A549 (cell line): ENCODE results near the gene NCCRP1.

Experiments used
- BHLHE40 ChIP-seq: IDR thresholded peaks from 2 replicates; pipeline ENCODE4 v1.6.1; 2012; ENCODE audit warnings: low read depth, low read length, inconsistent platforms
- ESRRA ChIP-seq: fragments of 150-350 bp; IDR thresholded peaks from 2 replicates; pipeline ENCODE4 v1.6.1; 2014; ENCODE audit warnings: mild to moderate bottlenecking, low read length, borderline replicate concordance
- JUN ChIP-seq, 2 experiments: fragments of >200 bp; sonication (Bioruptor Twin); formaldehyde crosslinking; IDR thresholded peaks; 2 replicates in 1 of 2; 3 replicates in 1 of 2; pipeline ENCODE4 v1.6.1; 2016 to 2017
- MAFK ChIP-seq: fragments of 450-650 bp; IDR thresholded peaks from 2 replicates; pipeline ENCODE4 v1.6.1; 2014; ENCODE audit not compliant: partially characterized antibody
- NR3C1 ChIP-seq: fragments of >200 bp; sonication (Bioruptor Twin); formaldehyde crosslinking; IDR thresholded peaks from 3 replicates; pipeline ENCODE4 v1.6.1; 2017
- PHF8 ChIP-seq: fragments of 200-600 bp; sonication (generic); IDR thresholded peaks from 2 replicates; pipeline ENCODE4 v1.6.1; 2016; ENCODE audit warnings: low read depth, mild to moderate bottlenecking, antibody characterized with exemption, moderate library complexity, borderline replicate concordance
- POLR2A ChIP-seq: IDR thresholded peaks from 2 replicates; pipeline ENCODE4 v1.6.1; 2012; ENCODE audit warnings: mild to moderate bottlenecking, low read length
- RAD21 ChIP-seq, 2 experiments: fragments of >200 bp in 1 of 2; sonication (Bioruptor Twin) in 1 of 2; formaldehyde crosslinking in 1 of 2; IDR thresholded peaks in 1 of 2; conservative IDR thresholded peaks in 1 of 2; 2 replicates in 1 of 2; 3 replicates in 1 of 2; pipeline ENCODE4 v1.6.1; 2012 to 2018; ENCODE audit warnings: inconsistent platforms in 1 of 2
- SMC3 ChIP-seq: fragments of >200 bp; sonication (Bioruptor Twin); formaldehyde crosslinking; IDR thresholded peaks from 3 replicates; pipeline ENCODE4 v1.6.1; 2018; ENCODE audit warnings: inconsistent platforms
- SREBF2 ChIP-seq: fragments of 450-650 bp; IDR thresholded peaks from 2 replicates; pipeline ENCODE4 v1.6.1; 2014; ENCODE audit warnings: mild to moderate bottlenecking, moderate library complexity
- TF ChIP-seq, protein P1 (sequence below): fragments of >200 bp; sonication (Bioruptor Twin); formaldehyde crosslinking; IDR thresholded peaks from 3 replicates; pipeline ENCODE4 v1.5.1; 2016
- TF ChIP-seq, protein P2 (sequence below): fragments of 200-600 bp; sonication (generic); IDR thresholded peaks from 2 replicates; pipeline ENCODE4 v1.6.1; 2016; ENCODE audit warnings: antibody characterized with exemption, mild to moderate bottlenecking, moderate library complexity
- TF ChIP-seq, protein P3 (sequence below): fragments of 450-650 bp; IDR thresholded peaks from 2 replicates; pipeline ENCODE4 v1.6.1; 2014; ENCODE audit warnings: antibody characterized with exemption

GRCh38 chr19:39180749-39181148, 16.0 kb upstream of the NCCRP1 start:
- TF ChIP-seq, protein P1, sequence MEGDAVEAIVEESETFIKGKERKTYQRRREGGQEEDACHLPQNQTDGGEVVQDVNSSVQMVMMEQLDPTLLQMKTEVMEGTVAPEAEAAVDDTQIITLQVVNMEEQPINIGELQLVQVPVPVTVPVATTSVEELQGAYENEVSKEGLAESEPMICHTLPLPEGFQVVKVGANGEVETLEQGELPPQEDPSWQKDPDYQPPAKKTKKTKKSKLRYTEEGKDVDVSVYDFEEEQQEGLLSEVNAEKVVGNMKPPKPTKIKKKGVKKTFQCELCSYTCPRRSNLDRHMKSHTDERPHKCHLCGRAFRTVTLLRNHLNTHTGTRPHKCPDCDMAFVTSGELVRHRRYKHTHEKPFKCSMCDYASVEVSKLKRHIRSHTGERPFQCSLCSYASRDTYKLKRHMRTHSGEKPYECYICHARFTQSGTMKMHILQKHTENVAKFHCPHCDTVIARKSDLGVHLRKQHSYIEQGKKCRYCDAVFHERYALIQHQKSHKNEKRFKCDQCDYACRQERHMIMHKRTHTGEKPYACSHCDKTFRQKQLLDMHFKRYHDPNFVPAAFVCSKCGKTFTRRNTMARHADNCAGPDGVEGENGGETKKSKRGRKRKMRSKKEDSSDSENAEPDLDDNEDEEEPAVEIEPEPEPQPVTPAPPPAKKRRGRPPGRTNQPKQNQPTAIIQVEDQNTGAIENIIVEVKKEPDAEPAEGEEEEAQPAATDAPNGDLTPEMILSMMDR, result no peak
- TF ChIP-seq PHF8 (no peak), SMC3 (no peak), BHLHE40 (no peak), JUN (IDR thresholded peaks at IDR 0.05) (no peak; a peak in 2 of 5 replicates), ESRRA (no peak), SREBF2 (no peak), POLR2A (no peak), MAFK (no peak), NR3C1 (no peak), RAD21 (conservative IDR thresholded peaks at IDR 0.05 in 1 of 2, IDR thresholded peaks at IDR 0.05 in 1 of 2) (no peak)
- TF ChIP-seq, protein P2, sequence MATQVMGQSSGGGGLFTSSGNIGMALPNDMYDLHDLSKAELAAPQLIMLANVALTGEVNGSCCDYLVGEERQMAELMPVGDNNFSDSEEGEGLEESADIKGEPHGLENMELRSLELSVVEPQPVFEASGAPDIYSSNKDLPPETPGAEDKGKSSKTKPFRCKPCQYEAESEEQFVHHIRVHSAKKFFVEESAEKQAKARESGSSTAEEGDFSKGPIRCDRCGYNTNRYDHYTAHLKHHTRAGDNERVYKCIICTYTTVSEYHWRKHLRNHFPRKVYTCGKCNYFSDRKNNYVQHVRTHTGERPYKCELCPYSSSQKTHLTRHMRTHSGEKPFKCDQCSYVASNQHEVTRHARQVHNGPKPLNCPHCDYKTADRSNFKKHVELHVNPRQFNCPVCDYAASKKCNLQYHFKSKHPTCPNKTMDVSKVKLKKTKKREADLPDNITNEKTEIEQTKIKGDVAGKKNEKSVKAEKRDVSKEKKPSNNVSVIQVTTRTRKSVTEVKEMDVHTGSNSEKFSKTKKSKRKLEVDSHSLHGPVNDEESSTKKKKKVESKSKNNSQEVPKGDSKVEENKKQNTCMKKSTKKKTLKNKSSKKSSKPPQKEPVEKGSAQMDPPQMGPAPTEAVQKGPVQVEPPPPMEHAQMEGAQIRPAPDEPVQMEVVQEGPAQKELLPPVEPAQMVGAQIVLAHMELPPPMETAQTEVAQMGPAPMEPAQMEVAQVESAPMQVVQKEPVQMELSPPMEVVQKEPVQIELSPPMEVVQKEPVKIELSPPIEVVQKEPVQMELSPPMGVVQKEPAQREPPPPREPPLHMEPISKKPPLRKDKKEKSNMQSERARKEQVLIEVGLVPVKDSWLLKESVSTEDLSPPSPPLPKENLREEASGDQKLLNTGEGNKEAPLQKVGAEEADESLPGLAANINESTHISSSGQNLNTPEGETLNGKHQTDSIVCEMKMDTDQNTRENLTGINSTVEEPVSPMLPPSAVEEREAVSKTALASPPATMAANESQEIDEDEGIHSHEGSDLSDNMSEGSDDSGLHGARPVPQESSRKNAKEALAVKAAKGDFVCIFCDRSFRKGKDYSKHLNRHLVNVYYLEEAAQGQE, result no peak
- TF ChIP-seq, protein P3, sequence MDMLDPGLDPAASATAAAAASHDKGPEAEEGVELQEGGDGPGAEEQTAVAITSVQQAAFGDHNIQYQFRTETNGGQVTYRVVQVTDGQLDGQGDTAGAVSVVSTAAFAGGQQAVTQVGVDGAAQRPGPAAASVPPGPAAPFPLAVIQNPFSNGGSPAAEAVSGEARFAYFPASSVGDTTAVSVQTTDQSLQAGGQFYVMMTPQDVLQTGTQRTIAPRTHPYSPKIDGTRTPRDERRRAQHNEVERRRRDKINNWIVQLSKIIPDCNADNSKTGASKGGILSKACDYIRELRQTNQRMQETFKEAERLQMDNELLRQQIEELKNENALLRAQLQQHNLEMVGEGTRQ, result no peak
